ENCODE data around the gene CARS2.
A peak's percentile ranks its signal among the peaks of the same experiment; 100 is the strongest.
"Not testable (repeated sequence)": the region's sequence is repeated elsewhere in the genome, so short reads cannot be mapped to it uniquely, and the experiment has no call there.

CARS2 gene

DNA sequence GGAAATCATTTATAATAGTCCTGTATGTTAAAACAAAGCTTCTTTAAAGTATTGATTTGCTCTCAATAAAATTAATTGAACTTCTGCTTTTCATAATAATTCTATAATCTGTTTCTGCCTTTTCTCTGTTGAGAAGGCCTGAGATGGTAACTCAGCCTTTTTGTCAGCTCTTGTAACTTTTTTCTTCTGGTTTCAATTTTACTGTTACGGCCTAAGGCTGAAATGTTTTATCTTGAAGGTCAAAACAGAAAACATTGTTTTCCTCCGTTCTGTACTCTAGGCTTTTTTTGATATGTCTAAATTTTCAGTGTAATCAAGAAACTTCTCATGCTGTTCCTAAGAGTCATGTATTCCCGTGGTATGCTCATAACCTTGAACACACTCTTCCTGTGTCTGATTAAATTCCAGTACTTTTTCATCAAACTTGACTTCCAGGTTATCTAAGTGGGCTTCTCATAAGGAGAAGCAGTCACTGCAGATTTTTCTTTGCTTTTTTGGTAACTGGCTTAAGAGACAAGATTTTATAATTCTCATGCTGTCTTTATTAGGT is 98.2 kb downstream of the CARS2 start:
- CTCF ChIA-PET = no interaction called here
- Mint-ChIP-seq H3K9me3 (no peaks in the 10 kb centered on the region), H3K27me3 (peaks cover 18% of the 10 kb centered on the region), H3K36me3 (no peaks in the 10 kb centered on the region), H3K4me1 (no peaks in the 10 kb centered on the region), H3K4me3 (no peak overlapping the region), H3K27ac (no peak overlapping the region)
- no peak for DNase-seq

DNA sequence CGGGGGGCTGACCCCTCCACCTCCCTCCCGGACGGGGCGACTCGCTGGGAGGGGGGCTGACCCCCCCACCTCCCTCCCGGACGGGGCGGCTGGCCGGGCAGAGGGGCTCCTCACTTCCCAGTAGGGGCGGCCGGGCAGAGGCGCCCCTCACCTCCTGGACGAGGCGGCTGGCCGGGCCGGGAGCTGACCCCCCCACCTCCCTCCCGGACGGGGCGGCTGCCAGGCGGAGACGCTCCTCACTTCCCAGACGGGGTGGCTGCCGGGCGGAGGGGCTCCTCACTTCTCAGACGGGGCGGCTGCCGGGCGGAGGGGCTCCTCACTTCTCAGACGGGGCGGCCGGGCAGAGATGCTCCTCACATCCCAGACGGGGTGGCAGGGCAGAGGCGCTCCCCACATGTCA is 99.6 kb downstream of the CARS2 start:
- CTCF ChIA-PET, DNase-seq, H3K27ac Mint-ChIP-seq, H3K4me1 Mint-ChIP-seq, H3K4me3 Mint-ChIP-seq, H3K9me3 Mint-ChIP-seq, H3K36me3 Mint-ChIP-seq: not testable (repeated sequence)
- H3K27me3 Mint-ChIP-seq = peaks cover 21% of the 10 kb centered on the region

DNA sequence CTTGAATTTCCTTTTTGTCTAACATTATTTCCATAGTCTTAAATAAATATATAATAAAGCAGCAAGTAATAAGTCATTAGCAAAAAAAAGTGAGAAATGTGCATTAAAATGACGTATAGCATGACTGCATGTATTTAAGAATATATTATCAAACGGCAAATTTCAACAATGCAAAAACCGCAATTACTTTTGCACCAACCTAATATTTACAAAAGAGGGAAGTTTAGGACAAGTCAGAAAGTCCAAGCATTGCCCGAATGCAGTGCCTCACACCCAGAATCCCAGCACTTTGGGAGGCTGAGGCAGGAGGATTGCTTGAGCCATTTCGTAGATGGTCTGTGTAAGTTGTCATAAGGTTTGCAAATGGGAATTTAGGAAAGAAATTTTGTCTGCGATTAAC is 100.8 kb downstream of the CARS2 start:
- no peak overlapping the region for H3K27ac Mint-ChIP-seq
- DNase-seq = no peak
- H3K4me1 Mint-ChIP-seq = no peaks in the 10 kb centered on the region
- H3K9me3 Mint-ChIP-seq = no peaks in the 10 kb centered on the region
- no peak overlapping the region for H3K4me3 Mint-ChIP-seq
- CTCF ChIA-PET = no interaction called here
- peaks cover 25% of the 10 kb centered on the region for H3K27me3 Mint-ChIP-seq
- H3K36me3 Mint-ChIP-seq = no peaks in the 10 kb centered on the region

DNA sequence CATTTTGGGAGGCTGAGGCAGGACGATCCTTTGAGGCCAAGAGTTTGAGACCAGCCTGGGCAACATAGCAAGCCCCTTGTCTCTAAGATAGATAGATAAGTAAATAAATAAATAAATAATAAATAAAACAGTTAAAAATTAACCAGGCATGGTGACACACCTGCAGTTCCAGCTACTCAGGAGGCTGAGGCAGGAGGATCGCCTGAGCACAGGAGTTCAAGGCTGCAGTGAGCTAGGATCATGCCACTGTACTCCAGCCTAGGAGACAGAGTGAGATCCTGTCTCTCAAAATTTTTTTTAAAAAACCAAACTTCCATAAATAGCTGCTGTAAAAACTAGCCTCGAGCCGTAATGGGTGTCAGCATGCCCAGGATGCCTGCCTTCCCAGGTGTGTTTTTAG is 104.9 kb downstream of the CARS2 start:
- CTCF ChIA-PET = no interaction called here
- Mint-ChIP-seq H3K9me3 (no peaks in the 10 kb centered on the region), H3K36me3 (no peaks in the 10 kb centered on the region)

DNA sequence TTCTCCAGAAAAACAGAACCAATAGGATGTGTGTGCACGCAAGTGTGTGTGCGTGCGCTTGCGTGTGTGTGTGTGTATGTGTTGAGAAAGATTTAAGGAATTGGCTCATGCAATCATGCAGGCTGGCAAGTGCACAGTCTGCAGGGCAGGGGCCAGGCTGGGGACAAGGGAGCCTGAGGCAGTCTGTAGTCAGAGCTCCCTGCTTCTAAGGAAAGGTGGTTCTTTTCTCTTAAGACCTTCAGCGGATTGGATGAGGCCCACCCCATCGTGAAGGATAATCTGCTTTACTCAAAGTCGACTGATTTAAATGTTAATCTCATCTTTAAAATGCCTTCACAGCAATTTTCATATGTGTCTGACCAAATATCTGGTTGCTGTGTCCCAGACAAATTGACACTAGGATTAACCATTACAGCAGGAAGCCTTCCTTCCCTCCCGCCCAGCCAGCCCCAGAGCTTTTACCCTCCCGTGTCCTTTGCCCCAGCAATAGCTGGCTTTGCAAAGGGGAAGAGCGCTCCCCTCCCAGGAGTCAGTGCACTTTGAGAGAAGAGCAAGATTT is 105.6 kb downstream of the CARS2 start:
- no peaks in the 10 kb centered on the region for H3K9me3 Mint-ChIP-seq
- no peaks in the 10 kb centered on the region for H3K36me3 Mint-ChIP-seq
- no peak for DNase-seq
- H3K27me3 Mint-ChIP-seq = peaks cover 35% of the 10 kb centered on the region
- CTCF ChIA-PET = no interaction called here
- H3K27ac Mint-ChIP-seq = no peak overlapping the region
- H3K4me3 Mint-ChIP-seq = no peak overlapping the region
- no peaks in the 10 kb centered on the region for H3K4me1 Mint-ChIP-seq

More for the DNA sequence above, 104.9 kb downstream of the CARS2 start:
- Mint-ChIP-seq H3K4me3 (no peak overlapping the region), H3K4me1 (no peaks in the 10 kb centered on the region), H3K27ac (no peak overlapping the region), H3K27me3 (peaks cover 35% of the 10 kb centered on the region)
- DNase-seq = no peak

DNA sequence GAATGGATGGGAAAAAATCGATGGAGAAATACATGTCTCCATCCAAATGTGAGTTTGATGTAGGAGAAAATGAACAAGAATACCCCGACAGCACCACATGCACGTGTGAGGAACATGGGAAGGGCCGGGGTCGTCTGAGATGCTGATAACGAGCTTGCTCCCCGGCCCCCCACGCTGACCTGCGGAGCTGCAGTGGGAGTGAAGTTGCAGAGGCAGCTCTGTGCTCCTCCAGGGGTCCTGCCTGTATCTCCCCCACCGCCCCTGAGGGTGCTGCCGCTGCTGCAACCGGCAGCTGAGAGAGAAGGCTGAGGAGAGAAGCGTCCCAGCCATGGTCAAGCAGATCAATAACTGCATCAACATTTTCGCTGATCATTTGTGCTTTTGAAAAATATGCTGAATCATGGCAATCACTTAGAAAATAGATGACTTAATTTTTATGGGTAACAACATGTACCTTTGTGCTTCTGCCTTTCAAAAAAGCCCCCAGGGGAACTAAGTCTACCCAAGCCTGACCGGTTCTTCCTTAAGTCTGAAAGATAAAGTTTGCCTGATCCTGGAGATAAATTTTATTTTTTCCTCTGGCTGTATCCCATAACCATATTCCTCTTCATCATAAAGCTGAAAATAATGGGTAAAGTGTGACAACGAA is 108.8 kb downstream of the CARS2 start:
- no peak for DNase-seq
- CTCF ChIA-PET = interaction anchor here (1.7 kb wide), 2 partner anchors 141 to 221 kb away, joined by 5 read pairs; no protein-coding TSS in a partner anchor
- Mint-ChIP-seq H3K9me3 (no peaks in the 10 kb centered on the region), H3K4me3 (no peak overlapping the region), H3K27me3 (peaks cover 14% of the 10 kb centered on the region), H3K4me1 (no peaks in the 10 kb centered on the region), H3K36me3 (no peaks in the 10 kb centered on the region), H3K27ac (no peak overlapping the region)

DNA sequence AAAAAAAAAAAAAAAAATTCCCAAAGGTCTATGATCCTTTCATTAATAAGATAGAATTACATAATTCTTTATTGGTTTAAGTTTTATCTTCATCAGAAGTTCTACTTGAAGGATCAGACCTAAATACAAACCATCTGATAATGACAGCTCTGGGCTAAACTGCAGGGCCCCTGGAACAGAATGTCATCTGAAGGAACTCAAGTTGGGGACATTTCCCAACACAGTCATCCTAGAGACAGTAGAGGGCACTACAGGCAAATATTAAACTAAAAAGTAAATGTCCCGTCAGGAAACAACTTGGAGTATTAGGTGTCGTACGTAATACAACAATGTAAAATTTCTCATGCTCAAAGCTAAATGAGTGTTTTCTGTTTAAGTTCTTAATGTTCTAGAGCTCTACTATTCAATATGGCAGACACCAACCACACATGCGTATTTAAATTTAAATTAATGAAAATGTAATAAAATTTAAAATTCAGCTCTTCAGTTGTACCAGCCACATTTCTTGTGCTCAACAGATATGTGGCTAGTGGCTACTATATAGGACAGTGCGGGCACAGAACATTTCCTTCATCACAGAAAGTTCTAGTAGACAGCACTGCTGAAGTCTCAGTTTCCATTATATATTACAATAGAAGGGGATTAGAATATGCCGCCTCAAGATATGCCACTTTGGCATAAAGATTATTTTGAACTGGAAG is 112.3 kb downstream of the CARS2 start:
- Mint-ChIP-seq H3K27ac (no peak overlapping the region), H3K4me3 (no peak overlapping the region), H3K4me1 (no peaks in the 10 kb centered on the region), H3K27me3 (peaks cover 13% of the 10 kb centered on the region), H3K36me3 (no peaks in the 10 kb centered on the region), H3K9me3 (no peaks in the 10 kb centered on the region)
- DNase-seq = peak; percentile 34
- CTCF ChIA-PET = interaction anchor here (0.6 to 1.9 kb wide), 8 partner anchors 23 to 474 kb away, joined by 3 to 9 read pairs (median 4); no protein-coding TSS in a partner anchor

DNA sequence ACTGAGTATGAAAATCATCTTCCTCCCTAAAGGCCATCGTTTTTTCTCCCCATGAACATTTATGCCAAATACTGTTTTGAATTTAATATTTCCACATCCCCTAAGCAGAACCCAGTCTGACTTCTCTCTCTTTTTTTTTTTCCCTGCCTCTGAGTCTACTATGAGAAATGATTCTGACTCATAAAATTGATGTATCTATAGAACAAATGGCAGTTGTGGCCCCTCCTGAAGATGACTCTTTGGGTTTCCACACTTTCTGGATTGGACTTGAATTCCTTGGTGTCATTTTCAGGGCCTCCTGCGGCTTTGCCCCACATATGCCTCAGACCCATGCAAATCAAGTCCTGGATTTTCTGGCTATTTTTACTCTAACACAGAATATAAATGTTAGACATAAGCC is 113.3 kb downstream of the CARS2 start:
- H3K4me1 Mint-ChIP-seq = no peaks in the 10 kb centered on the region
- DNase-seq = no peak
- no peak overlapping the region for H3K27ac Mint-ChIP-seq
- peaks cover 13% of the 10 kb centered on the region for H3K27me3 Mint-ChIP-seq
- no peaks in the 10 kb centered on the region for H3K9me3 Mint-ChIP-seq
- CTCF ChIA-PET = interaction anchor here (1.2 kb wide), 1 partner anchor 473 kb away, joined by 3 read pairs; no protein-coding TSS in a partner anchor
- no peaks in the 10 kb centered on the region for H3K36me3 Mint-ChIP-seq
- H3K4me3 Mint-ChIP-seq = no peak overlapping the region

Data from activated naive CD4-positive, alpha-beta T cell treated with anti-CD3 and anti-CD28 coated beads, Interleukin-2, amount 10 ng/mL, durations not matched to agents 7 days and 5 days (primary cell).